ENCODE measurements around the gene SLC7A10. TPM values are rescaled to one million over a fixed set of nuclear protein-coding genes. Genes with fewer than 3 reads are reported as not detected.

Gene SLC7A10
- total RNA-seq, 1 experiment from 2014 or later = not detected

GRCh38 chr19:33221638-33222037 lies 4.0 kb downstream of the SLC7A10 start:
- peaks cover 75% of the 10 kb centered on the region for H3K27me3 Mint-ChIP-seq (ENCODE audit: unreplicated experiment)
- CTCF ChIA-PET = interaction anchor here (0.6 kb wide), 1 partner anchor 1648 kb away, joined by 8 read pairs; no protein-coding TSS in a partner anchor
- H3K4me1 Mint-ChIP-seq (ENCODE audit: low read depth, unreplicated experiment) = peaks cover 8% of the 10 kb centered on the region
- H3K4me3 Mint-ChIP-seq (ENCODE audit: low read depth, unreplicated experiment) = no peak overlapping the region
- H3K36me3 Mint-ChIP-seq (ENCODE audit: insufficient read depth, unreplicated experiment) = no peaks in the 10 kb centered on the region
- TF ChIP-seq, protein P1, sequence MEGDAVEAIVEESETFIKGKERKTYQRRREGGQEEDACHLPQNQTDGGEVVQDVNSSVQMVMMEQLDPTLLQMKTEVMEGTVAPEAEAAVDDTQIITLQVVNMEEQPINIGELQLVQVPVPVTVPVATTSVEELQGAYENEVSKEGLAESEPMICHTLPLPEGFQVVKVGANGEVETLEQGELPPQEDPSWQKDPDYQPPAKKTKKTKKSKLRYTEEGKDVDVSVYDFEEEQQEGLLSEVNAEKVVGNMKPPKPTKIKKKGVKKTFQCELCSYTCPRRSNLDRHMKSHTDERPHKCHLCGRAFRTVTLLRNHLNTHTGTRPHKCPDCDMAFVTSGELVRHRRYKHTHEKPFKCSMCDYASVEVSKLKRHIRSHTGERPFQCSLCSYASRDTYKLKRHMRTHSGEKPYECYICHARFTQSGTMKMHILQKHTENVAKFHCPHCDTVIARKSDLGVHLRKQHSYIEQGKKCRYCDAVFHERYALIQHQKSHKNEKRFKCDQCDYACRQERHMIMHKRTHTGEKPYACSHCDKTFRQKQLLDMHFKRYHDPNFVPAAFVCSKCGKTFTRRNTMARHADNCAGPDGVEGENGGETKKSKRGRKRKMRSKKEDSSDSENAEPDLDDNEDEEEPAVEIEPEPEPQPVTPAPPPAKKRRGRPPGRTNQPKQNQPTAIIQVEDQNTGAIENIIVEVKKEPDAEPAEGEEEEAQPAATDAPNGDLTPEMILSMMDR (IDR thresholded peaks at IDR 0.05; ENCODE audit: unreplicated experiment) = no peak
- H3K27ac Mint-ChIP-seq (ENCODE audit: unreplicated experiment) = no peak overlapping the region
- DNase-seq = peak; percentile 20
- H3K9me3 Mint-ChIP-seq (ENCODE audit: low read depth, unreplicated experiment) = no peaks in the 10 kb centered on the region
- intact Hi-C loops (cut with micrococcal nuclease; ENCODE audit: unreplicated experiment) = no loop called here
- no TSS peak for BruUV-seq (replicated peaks)

- H3K9me3 Mint-ChIP-seq (ENCODE audit: low read depth, unreplicated experiment) = no peaks in the 10 kb centered on the region
- BruUV-seq (replicated peaks) = no TSS peak
- TF ChIP-seq, protein P1 (IDR thresholded peaks at IDR 0.05; ENCODE audit: unreplicated experiment) = no peak
- CTCF ChIA-PET = no interaction called here
- no peak overlapping the region for H3K4me3 Mint-ChIP-seq (ENCODE audit: low read depth, unreplicated experiment)
- intact Hi-C loops (cut with micrococcal nuclease; ENCODE audit: unreplicated experiment) = no loop called here
- peaks cover 75% of the 10 kb centered on the region for H3K27me3 Mint-ChIP-seq (ENCODE audit: unreplicated experiment)
- H3K4me1 Mint-ChIP-seq (ENCODE audit: low read depth, unreplicated experiment) = peaks cover 8% of the 10 kb centered on the region
- DNase-seq = no peak
- H3K36me3 Mint-ChIP-seq (ENCODE audit: insufficient read depth, unreplicated experiment) = no peaks in the 10 kb centered on the region
- H3K27ac Mint-ChIP-seq (ENCODE audit: unreplicated experiment) = no peak overlapping the region
Measured at GRCh38 chr19:33220735-33221134, 4.9 kb downstream of the SLC7A10 start.

DNA sequence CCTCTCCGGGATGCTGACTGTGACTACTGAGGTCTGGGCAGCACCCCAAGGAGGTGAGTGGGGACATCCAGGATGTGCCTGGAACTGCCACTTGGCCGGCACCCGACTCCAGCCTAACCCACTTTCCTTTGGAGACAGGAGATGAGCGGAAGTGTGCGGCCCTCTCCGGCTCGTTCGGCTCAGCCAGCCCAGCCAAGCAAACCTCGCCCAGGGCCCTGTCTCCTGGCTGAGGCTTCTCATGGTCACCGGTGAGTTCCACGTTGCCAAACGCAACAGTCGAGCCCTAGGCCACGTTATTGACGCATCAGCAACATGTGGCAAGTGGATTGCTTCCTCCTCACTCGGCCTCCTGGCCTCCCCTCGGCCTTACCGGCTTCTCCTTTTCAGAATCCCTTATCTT lies 5.5 kb downstream of the SLC7A10 start:
- H3K27ac Mint-ChIP-seq (ENCODE audit: unreplicated experiment) = no peak overlapping the region
- TF ChIP-seq, protein P1 (IDR thresholded peaks at IDR 0.05; ENCODE audit: unreplicated experiment) = no peak
- H3K27me3 Mint-ChIP-seq (ENCODE audit: unreplicated experiment) = peaks cover 73% of the 10 kb centered on the region
- intact Hi-C loops (cut with micrococcal nuclease; ENCODE audit: unreplicated experiment) = no loop called here
- no peaks in the 10 kb centered on the region for H3K9me3 Mint-ChIP-seq (ENCODE audit: low read depth, unreplicated experiment)
- no peak for DNase-seq
- no peaks in the 10 kb centered on the region for H3K36me3 Mint-ChIP-seq (ENCODE audit: insufficient read depth, unreplicated experiment)
- no TSS peak for BruUV-seq (replicated peaks)
- CTCF ChIA-PET = no interaction called here
- no peak overlapping the region for H3K4me3 Mint-ChIP-seq (ENCODE audit: low read depth, unreplicated experiment)
- peaks cover 8% of the 10 kb centered on the region for H3K4me1 Mint-ChIP-seq (ENCODE audit: low read depth, unreplicated experiment)

- DNase-seq = peak; percentile 83
- BruUV-seq (replicated peaks) = no TSS peak
- H3K36me3 Mint-ChIP-seq (ENCODE audit: insufficient read depth, unreplicated experiment) = no peaks in the 10 kb centered on the region
- H3K9me3 Mint-ChIP-seq (ENCODE audit: low read depth, unreplicated experiment) = no peaks in the 10 kb centered on the region
- no peak overlapping the region for H3K4me3 Mint-ChIP-seq (ENCODE audit: low read depth, unreplicated experiment)
- H3K4me1 Mint-ChIP-seq (ENCODE audit: low read depth, unreplicated experiment) = peaks cover 8% of the 10 kb centered on the region
- no peak overlapping the region for H3K27ac Mint-ChIP-seq (ENCODE audit: unreplicated experiment)
- CTCF ChIA-PET = interaction anchor here (1.0 to 1.1 kb wide), 2 partner anchors 139 to 157 kb away, joined by 4 to 5 read pairs; no protein-coding TSS in a partner anchor
- intact Hi-C loops (cut with micrococcal nuclease; ENCODE audit: unreplicated experiment) = no loop called here
- peaks cover 73% of the 10 kb centered on the region for H3K27me3 Mint-ChIP-seq (ENCODE audit: unreplicated experiment)
- TF ChIP-seq, protein P1 (IDR thresholded peaks at IDR 0.05; ENCODE audit: unreplicated experiment) = peak; percentile 73
Measured at GRCh38 chr19:33219261-33219815, 6.3 kb downstream of the SLC7A10 start.

Measured in Calu3 (cell line).